AG09309 (cell line): ENCODE data around the gene PPM1E.

Experiments used
- DNase-seq: peaks from one replicate; pipeline ENCODE4 v3.0.0-alpha.2; 2010; ENCODE audit warnings: low read depth
- H3K4me3 ChIP-seq: 2 replicates; pipeline ENCODE4 v1.5.1; 2011; ENCODE audit warnings: mild to moderate bottlenecking, low read depth, low read length, moderate library complexity; ENCODE audit not compliant: control insufficient read depth
- CTCF ChIP-seq: IDR thresholded peaks from 2 replicates; pipeline ENCODE4 v1.5.1; 2011; ENCODE audit warnings: mild to moderate bottlenecking, low read depth, low read length, inconsistent platforms; ENCODE audit not compliant: insufficient read depth, control insufficient read depth; ENCODE audit errors: missing control alignments

Gene PPM1E

GRCh38 chr17:58996968-58997367, 241.3 kb downstream of the PPM1E start:
- H3K4me3 ChIP-seq: no peak overlapping the region
- no peak for TF ChIP-seq CTCF
- DNase-seq: no peak

- TF ChIP-seq CTCF: no peak
- no peak overlapping the region for H3K4me3 ChIP-seq
- DNase-seq: no peak
Observed at GRCh38 chr17:58997756-58998553, 242.3 kb downstream of the PPM1E start.

- no peak overlapping the region for H3K4me3 ChIP-seq
- no peak for DNase-seq
- no peak for TF ChIP-seq CTCF
Observed at GRCh38 chr17:58998871-58999270, 243.2 kb downstream of the PPM1E start.

- TF ChIP-seq CTCF: no peak
- DNase-seq: no peak
- H3K4me3 ChIP-seq: no peak overlapping the region
Observed at GRCh38 chr17:58999500-58999899, 243.8 kb downstream of the PPM1E start.

- no peak for TF ChIP-seq CTCF
- H3K4me3 ChIP-seq: no peak overlapping the region
- DNase-seq: no peak
Observed at GRCh38 chr17:59000022-59000421, 244.4 kb downstream of the PPM1E start.

GRCh38 chr17:59001158-59001814, 245.6 kb downstream of the PPM1E start:
- no peak overlapping the region for H3K4me3 ChIP-seq
- TF ChIP-seq CTCF: no peak
- no peak for DNase-seq
